HG02870 (cell line): ENCODE results near the gene NINJ1.

Source experiments
- ATAC-seq: cut with Tn5 transposase; IDR thresholded peaks from one replicate; pipeline ENCODE4 v1.9.1; 2021; ENCODE audit warnings: mild to moderate bottlenecking, moderate library complexity; ENCODE audit not compliant: unreplicated experiment

Gene NINJ1

GRCh38 chr9:93090091-93090655 lies 43.9 kb downstream of the NINJ1 start:
- no peak for ATAC-seq

- no peak for ATAC-seq
These were observed 44.5 kb downstream of the NINJ1 start for GRCh38 chr9:93089481-93089991.

- ATAC-seq, result no peak
These were observed 45.0 kb downstream of the NINJ1 start for GRCh38 chr9:93089024-93089423.

GRCh38 chr9:93088656-93089015 lies 45.4 kb downstream of the NINJ1 start:
- ATAC-seq, result no peak

GRCh38 chr9:93087971-93088655 lies 45.9 kb downstream of the NINJ1 start:
- ATAC-seq, result no peak

GRCh38 chr9:93086447-93087224 lies 47.4 kb downstream of the NINJ1 start:
- no peak for ATAC-seq

GRCh38 chr9:93085676-93086075 lies 48.4 kb downstream of the NINJ1 start:
- ATAC-seq, result no peak

GRCh38 chr9:93084471-93084881 lies 49.6 kb downstream of the NINJ1 start:
- no peak for ATAC-seq

- no peak for ATAC-seq
These were observed 50.2 kb downstream of the NINJ1 start for GRCh38 chr9:93083592-93084470.

GRCh38 chr9:93082841-93083411 lies 51.1 kb downstream of the NINJ1 start:
- ATAC-seq, result no peak

GRCh38 chr9:93081931-93082330 lies 52.1 kb downstream of the NINJ1 start:
- ATAC-seq, result no peak

- no peak for ATAC-seq
These were observed 52.9 kb downstream of the NINJ1 start for GRCh38 chr9:93081081-93081529.

- ATAC-seq, result no peak
These were observed 53.6 kb downstream of the NINJ1 start for GRCh38 chr9:93080406-93080805.

- no peak for ATAC-seq
These were observed 54.7 kb downstream of the NINJ1 start for GRCh38 chr9:93079371-93079770.

GRCh38 chr9:93077811-93078210 lies 56.2 kb downstream of the NINJ1 start:
- ATAC-seq, result no peak

- no peak for ATAC-seq
These were observed 56.7 kb downstream of the NINJ1 start for GRCh38 chr9:93077367-93077766.

- no peak for ATAC-seq
These were observed 57.3 kb downstream of the NINJ1 start for GRCh38 chr9:93076792-93077128.

- ATAC-seq, result no peak
These were observed 57.8 kb downstream of the NINJ1 start for GRCh38 chr9:93076101-93076791.

- ATAC-seq, result no peak
These were observed 61.7 kb downstream of the NINJ1 start for GRCh38 chr9:93072383-93072795.
